NCI-H460 (cell line): ENCODE results near the gene PCDHB9. TPM values are rescaled to one million over a fixed set of nuclear protein-coding genes. Genes with fewer than 3 reads are reported as not detected.
"Not testable (repeated sequence)": the region's sequence is repeated elsewhere in the genome, so short reads cannot be mapped to it uniquely, and the experiment has no call there.

Experiments
- DNase-seq: peaks from one replicate; pipeline ENCODE4 v3.0.0-alpha.2; 2016; ENCODE audit warnings: low read depth; ENCODE audit errors: extremely low read depth
- polyA plus RNA-seq: library from polyadenylated mRNA; depleted of rRNA; stranded (reverse); fragments of >200 nt; gene quantifications from 2 replicates; pipeline ENCODE4 v1.2.3, GENCODE V29; 2014; cell fraction: nucleus; rRNA removed
- total RNA-seq: library from RNA; depleted of rRNA; stranded (reverse); fragments of >200 nt; shearing (Covaris generic); gene quantifications from 2 replicates; pipeline ENCODE4 v1.2.3, GENCODE V29; 2014; rRNA removed

The PCDHB9 gene
- 0.40 and 0.69 TPM in 2 replicates for total RNA-seq
- 0.07 TPM in 1 of 2 replicates, not detected in the other for polyA plus RNA-seq

DNA sequence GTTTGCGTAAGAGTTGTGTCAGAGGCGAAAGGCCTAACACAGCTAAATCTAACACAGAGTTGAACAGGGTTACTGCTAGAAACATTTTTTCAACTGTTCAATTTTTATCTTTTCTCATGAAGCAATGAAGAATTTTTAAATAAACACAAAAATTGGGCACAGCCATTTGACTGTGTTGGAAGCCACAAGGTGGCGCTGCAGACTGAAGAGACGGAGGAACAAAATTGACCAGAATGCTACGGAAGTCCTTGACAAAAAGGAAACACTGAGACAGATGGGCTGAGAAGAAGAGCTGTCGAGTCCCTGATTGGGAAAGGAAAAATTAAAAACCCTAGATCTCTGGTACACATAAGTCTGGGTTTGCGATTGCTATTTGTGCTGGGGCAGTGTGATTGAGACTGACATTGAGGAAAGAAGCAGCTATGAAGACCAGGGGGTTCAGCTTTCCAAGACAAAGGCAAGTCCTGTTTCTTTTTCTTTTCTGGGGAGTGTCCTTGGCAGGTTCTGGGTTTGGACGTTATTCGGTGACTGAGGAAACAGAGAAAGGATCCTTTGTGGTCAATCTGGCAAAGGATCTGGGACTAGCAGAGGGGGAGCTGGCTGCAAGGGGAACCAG, at the start of gene PCDHB9:
Gene PCDHB9, plus strand, starts transcription at position 265 of the 616 bp plus-strand sequence. Its CDS starts 158 bp downstream, at position 423.
- DNase-seq, result peak; percentile 18

DNA sequence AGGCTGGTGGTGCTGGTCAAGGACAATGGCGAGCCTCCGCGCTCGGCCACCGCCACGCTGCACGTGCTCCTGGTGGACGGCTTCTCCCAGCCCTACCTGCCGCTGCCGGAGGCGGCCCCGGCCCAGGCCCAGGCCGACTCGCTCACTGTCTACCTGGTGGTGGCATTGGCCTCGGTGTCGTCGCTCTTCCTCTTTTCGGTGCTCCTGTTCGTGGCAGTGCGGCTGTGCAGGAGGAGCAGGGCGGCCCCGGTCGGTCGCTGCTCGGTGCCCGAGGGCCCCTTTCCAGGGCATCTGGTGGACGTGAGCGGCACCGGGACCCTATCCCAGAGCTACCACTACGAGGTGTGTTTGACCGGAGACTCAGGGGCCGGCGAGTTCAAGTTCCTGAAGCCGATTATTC, 49.6 kb upstream of the PCDHB9 start:
- not testable (repeated sequence) for DNase-seq

DNA sequence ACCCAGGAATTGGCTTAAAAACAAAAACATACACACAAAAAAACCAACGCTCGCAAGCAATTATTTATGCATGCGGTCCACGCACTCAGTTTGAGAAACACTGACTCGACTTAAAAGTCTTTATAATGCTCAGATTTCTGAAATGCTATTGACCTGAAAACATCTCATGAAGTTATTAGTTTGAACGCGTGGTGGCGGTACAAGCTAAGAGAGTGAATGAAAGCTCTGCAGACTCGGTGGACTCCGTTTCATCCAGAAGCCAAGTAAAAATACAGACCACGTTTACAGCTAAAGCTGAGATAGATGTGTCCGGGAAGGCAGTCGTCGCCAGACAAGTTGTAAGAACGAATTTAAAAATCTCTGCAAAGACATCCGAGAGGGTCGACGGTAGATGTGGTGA, 37.1 kb upstream of the PCDHB9 start, which contains the start of gene PCDHB6:
Gene PCDHB6, plus strand, starts transcription at position 246 of the 400 bp plus-strand sequence. CDS start 201 bp downstream, outside the sequence.
- peak; percentile 22 for DNase-seq

DNA sequence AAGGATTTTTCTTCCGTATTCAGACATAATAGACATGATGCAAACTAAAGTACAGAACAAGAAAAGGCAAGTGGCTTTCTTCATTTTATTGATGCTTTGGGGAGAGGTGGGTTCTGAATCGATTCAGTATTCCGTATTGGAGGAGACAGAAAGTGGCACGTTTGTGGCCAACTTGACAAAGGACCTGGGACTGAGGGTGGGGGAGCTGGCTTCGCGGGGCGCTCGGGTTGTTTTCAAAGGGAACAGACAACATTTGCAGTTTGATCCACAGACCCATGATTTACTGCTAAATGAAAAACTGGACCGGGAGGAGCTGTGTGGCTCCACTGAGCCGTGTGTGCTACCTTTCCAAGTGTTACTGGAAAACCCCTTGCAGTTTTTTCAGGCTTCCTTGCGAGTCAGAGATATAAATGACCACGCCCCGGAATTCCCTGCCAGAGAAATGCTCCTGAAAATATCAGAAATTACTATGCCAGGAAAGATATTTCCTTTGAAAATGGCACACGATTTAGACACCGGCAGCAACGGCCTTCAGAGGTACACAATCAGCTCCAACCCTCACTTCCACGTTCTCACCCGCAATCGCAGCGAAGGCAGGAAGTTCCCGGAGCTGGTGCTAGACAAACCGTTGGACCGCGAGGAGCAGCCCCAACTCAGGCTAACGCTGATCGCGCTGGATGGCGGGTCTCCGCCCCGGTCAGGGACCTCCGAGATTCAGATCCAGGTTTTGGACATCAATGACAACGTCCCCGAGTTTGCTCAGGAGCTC, 36.6 kb upstream of the PCDHB9 start:
- no peak for DNase-seq

DNA sequence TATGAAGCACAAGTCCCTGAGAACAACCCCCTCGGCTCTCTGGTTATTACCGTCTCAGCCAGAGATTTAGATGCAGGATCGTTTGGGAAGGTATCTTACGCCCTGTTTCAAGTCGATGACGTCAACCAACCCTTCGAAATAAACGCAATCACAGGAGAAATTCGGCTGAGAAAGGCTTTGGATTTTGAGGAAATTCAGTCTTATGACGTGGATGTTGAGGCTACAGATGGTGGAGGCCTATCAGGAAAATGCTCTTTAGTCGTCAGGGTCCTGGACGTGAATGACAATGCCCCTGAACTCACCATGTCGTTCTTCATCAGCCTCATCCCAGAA, 36.0 kb upstream of the PCDHB9 start:
- DNase-seq, result no peak

DNA sequence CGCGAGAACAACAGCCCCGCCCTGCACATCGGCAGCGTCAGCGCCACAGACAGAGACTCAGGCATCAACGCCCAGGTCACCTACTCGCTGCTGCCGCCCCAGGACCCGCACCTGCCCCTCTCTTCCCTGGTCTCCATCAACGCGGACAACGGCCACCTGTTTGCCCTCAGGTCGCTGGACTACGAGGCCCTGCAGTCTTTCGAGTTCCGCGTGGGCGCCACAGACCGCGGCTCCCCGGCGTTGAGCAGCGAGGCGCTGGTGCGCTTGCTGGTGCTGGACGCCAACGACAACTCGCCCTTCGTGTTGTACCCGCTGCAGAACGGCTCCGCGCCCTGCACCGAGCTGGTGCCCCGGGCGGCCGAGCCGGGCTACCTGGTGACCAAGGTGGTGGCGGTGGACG, 35.3 kb upstream of the PCDHB9 start:
- DNase-seq, result not testable (repeated sequence)

DNA sequence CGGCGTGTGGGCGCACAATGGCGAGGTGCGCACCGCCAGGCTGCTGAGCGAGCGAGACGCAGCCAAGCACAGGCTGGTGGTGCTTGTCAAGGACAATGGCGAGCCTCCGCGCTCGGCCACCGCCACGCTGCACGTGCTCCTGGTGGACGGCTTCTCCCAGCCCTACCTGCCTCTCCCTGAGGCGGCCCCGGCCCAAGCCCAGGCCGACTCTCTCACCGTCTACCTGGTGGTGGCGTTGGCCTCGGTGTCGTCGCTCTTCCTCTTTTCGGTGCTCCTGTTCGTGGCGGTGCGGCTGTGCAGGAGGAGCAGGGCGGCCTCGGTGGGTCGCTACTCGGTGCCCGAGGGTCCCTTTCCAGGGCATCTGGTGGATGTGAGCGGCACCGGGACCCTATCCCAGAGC, 34.9 kb upstream of the PCDHB9 start:
- not testable (repeated sequence) for DNase-seq

DNA sequence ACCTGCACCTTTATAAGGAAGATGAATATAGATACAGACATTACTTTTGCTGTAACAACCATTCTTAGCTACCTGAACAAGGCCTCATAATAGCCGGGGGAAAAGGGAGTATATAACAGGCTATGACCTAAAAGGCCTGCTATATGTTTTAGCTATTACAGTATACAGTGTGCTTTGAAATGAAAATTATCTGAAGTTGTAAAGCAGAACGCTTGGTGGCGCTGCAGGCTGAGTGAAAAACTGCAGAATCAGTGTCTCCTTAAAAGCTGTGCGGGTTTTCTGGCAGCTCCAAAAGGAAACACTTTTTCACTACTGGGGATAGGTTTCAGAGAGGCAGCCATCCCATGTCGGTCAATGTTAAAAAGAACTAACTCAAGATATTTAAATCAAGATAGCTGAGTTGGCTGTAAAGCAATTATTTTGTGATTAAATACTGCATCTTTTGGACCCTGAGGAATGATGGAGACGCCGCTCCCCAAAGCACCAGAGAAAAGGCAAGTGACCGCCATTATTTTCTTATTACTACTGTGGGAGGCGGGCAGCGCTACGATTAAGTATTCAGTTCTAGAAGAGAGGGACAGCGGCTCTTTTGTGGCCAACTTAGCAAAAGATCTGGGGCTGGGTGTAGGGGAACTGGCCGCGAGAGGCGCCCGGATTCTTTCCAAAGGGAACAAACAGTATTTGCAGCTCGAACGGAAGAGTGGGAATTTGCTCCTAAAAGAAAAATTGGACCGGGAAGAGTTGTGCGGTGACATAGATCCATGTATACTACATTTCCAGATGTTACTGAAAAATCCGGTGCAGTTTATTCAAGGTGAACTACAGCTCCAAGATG, 31.2 kb upstream of the PCDHB9 start:
- DNase-seq, result peak; percentile 3

DNA sequence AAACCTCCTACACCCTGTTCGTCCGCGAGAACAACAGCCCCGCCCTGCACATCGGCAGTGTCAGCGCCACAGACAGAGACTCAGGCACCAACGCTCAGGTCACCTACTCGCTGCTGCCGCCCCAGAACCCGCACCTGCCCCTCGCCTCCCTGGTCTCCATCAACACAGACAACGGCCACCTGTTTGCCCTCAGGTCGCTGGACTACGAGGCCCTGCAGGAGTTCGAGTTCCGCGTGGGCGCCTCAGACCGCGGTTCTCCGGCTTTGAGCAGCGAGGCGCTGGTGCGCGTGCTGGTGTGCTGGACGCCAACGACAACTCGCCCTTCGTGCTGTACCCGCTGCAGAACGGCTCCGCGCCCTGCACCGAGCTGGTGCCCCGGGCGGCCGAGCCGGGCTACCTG, 29.6 kb upstream of the PCDHB9 start:
- not testable (repeated sequence) for DNase-seq

DNA sequence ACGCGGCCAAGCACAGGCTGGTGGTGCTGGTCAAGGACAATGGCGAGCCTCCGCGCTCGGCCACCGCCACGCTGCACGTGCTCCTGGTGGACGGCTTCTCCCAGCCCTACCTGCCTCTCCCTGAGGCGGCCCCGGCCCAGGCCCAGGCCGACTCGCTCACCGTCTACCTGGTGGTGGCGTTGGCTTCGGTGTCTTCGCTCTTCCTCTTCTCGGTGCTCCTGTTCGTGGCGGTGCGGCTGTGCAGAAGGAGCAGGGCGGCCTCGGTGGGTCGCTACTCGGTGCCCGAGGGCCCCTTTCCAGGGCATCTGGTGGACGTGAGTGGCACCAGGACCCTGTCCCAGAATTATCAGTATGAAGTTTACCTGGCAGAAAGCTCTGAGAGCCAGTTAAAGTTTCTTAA, 29.1 kb upstream of the PCDHB9 start:
- not testable (repeated sequence) for DNase-seq

DNA sequence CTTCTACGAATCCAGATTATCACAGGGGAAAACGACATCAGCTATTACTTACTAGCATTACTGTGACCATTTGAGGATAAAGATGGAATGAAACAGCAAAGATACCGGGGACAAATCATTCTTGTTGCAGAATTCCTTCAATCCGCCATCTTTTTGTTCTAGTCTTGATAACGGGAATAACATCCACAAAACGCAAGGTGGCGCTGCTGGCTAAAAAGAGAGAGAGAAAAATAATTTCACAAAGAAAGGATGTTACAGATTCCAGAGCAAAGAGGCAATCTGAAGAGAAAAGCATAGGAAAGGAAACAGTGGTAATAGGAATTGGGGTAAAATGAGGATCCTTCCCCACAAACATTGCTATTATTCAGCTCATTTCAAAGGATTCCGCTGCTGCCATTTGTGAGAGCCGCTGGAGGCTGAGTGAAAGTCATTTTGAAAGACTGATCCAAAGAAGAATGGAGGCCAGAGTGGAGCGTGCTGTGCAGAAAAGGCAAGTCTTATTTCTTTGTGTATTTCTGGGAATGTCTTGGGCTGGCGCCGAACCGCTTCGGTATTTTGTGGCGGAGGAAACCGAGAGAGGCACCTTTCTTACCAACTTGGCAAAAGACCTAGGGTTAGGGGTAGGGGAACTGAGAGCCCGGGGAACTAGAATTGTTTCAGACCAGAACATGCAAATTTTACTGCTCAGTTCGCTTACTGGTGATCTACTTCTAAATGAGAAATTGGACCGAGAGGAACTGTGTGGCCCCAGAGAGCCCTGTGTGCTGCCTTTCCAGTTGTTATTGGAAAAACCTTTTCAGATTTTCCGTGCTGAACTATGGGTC, 14.4 kb upstream of the PCDHB9 start, which contains the start of gene PCDHB7:
Gene PCDHB7, plus strand, starts transcription at position 264 of the 824 bp plus-strand sequence. Its CDS starts 192 bp downstream, at position 456.
- peak; percentile 52 for DNase-seq

DNA sequence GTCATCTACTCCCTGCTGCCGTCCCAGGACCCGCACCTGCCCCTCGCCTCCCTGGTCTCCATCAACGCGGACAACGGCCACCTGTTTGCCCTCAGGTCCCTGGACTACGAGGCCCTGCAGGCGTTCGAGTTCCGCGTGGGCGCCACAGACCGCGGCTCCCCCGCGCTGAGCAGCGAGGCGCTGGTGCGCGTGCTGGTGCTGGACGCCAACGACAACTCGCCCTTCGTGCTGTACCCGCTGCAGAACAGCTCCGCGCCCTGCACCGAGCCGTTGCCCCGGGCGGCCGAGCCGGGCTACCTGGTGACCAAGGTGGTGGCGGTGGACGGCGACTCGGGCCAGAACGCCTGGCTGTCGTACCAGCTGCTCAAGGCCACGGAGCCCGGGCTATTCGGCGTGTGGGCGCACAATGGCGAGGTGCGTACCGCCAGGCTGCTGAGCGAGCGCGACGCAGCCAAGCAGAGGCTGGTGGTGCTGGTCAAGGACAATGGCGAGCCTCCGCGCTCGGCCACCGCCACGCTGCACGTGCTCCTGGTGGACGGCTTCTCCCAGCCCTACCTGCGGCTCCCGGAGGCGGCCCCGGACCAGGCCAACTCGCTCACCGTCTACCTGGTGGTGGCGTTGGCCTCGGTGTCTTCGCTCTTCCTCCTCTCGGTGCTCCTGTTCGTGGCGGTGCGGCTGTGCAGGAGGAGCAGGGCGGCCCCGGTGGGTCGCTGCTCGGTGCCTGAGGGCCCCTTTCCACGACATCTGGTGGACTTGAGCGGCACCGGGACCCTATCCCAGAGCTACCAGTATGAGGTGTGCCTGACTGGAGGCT, 12.5 kb upstream of the PCDHB9 start:
- DNase-seq, result not testable (repeated sequence)

DNA sequence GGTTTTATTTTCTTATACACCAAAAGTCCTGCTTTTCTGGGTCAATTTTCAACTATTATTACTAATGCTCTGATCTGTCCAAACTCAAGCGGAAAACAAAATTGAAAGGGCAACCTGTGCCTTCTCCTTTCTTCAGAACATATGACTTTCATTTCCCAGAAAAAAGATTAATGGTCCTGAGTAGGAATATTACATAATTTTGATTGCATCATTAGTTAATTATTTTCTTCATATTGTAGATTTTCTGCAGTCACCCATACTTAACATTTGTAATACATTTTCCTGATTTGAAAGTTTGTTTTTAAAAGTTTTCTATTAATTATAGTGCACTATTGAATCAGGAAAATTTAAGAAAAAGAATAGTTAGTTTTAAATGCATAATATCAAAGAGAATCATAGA, 11.0 kb upstream of the PCDHB9 start:
- no peak for DNase-seq

DNA sequence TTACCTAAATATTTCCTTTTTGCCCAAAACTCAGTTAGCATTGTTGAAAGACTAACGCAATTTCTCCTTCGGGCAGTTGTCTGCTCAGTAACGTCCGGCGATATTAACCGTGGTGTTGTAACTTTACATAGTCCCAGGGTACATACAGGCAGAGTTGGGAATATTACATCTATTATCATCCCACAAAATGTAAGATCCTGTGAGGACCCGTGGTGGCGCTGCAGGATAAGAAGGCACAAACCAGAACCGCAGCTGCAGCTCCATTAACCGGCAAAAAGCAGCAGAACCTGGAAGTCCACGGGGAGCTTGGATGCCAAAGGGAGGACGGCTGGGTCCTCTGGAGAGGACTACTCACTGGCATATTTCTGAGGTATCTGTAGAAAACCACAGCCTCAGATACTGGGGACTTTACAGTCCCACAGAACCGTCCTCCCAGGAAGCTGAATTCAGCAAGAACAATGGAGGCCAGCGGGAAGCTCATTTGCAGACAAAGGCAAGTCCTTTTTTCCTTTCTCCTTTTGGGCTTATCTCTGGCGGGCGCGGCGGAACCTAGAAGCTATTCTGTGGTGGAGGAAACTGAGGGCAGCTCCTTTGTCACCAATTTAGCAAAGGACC, 9.3 kb upstream of the PCDHB9 start, which contains the start of gene PCDHB8:
Gene PCDHB8, plus strand, starts transcription at position 214 of the 615 bp plus-strand sequence. Its CDS starts 245 bp downstream, at position 459.
- DNase-seq, result peak; percentile 24

DNA sequence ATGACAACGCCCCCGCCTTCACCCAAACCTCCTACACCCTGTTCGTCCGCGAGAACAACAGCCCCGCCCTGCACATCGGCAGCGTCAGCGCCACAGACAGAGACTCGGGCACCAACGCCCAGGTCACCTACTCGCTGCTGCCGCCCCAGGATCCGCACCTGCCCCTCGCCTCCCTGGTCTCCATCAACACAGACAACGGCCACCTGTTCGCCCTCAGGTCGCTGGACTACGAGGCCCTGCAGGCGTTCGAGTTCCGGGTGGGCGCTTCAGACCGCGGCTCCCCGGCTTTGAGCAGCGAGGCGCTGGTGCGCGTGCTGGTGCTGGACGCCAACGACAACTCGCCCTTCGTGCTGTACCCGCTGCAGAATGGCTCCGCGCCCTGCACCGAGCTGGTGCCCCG, 7.6 kb upstream of the PCDHB9 start:
- DNase-seq, result not testable (repeated sequence)

DNA sequence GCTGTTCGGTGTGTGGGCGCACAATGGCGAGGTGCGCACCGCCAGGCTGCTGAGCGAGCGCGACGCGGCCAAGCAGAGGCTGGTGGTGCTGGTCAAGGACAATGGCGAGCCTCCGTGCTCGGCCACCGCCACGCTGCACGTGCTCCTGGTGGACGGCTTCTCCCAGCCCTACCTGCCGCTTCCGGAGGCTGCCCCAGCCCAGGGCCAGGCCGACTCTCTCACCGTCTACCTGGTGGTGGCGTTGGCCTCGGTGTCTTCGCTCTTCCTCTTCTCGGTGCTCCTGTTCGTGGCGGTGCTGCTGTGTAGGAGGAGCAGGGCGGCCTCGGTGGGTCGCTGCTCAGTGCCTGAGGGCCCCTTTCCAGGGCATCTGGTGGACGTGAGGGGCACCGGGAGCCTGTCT, 7.1 kb upstream of the PCDHB9 start:
- not testable (repeated sequence) for DNase-seq

DNA sequence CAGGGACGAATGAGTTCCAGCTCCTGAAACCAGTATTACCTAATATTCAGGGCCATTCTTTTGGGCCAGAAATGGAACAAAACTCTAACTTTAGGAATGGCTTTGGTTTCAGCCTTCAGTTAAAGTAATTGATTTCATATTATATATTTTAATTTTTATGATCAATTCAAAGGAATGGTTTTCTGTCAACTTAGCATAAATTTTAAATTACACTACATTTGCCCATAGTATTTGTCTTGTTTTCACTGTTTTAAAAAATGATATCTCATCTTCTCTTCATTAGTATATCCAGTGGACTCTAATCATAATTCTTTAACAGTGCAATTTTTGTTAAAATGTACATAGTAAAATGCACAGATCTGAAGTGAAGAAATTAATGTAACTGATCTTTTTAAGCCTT, 6.6 kb upstream of the PCDHB9 start:
- no peak for DNase-seq

DNA sequence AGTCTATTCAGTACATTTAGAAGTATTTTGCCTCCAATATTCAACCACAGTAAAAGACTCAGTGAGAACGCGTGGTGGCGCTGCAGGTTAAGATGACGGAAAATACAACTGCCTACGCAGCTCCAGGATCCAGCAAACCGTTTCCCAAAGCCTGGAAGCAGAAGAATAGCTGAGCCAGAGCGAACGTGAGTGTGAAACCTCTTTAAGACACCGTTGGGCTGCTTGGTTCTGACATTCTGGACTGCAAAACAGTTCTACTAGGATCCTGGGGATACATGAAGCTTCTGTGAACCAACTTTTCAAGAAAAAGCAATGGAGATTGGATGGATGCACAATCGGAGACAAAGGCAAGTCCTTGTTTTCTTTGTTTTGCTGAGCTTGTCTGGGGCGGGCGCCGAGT, 4.7 kb upstream of the PCDHB9 start, which contains the start of gene PCDHB16:
Gene PCDHB16, plus strand, starts transcription at position 140 of the 400 bp plus-strand sequence. Its CDS starts 173 bp downstream, at position 313.
- DNase-seq, result peak; percentile 60
